Transverse colon (tissue), 4 donors: Measurements from ENCODE around the gene KCTD20.

Source experiments
- CTCF ChIP-seq, 5 experiments: fragments of 200-600 bp in 3 of 5; fragments of 450-650 bp in 2 of 5; sonication (generic) in 3 of 5; IDR thresholded peaks; 1 replicate in 2 of 5; 2 replicates in 3 of 5; pipeline ENCODE4 v1.5.1; 2016 to 2017; ENCODE audit warnings: antibody characterized with exemption in 5 of 5, inconsistent platforms in 3 of 5, mild to moderate bottlenecking in 2 of 5, moderate library complexity in 1 of 5
- EP300 ChIP-seq: sonication (generic); formaldehyde crosslinking; IDR thresholded peaks from one replicate; pipeline ENCODE4 v1.6.1; 2017; ENCODE audit warnings: antibody characterized with exemption, low read depth
- POLR2AphosphoS5 ChIP-seq, 3 donors: sonication (generic); formaldehyde crosslinking; IDR thresholded peaks; one replicate each; pipeline ENCODE4 v1.6.1; 2016; ENCODE audit warnings: antibody characterized with exemption in 3 of 3

- TF ChIP-seq CTCF (IDR thresholded peaks at IDR 0.05) (no peak), POLR2AphosphoS5 (IDR thresholded peaks at IDR 0.05) (no peak), EP300 (no peak)
Measured at GRCh38 chr6:36493319-36493718, 50.5 kb downstream of the KCTD20 start.
